Ovary (tissue), 3 donors: Measurements from ENCODE around the gene SHANK2.

Experiments used
- CTCF ChIP-seq, 3 donors: fragments of 450-650 bp in 2 of 3; fragments of 200-600 bp in 1 of 3; IDR thresholded peaks; one replicate each; pipeline versions ENCODE4 v1.5.1 to v1.8.0; 2016 to 2022; ENCODE audit warnings: antibody characterized with exemption in 3 of 3, mild to moderate bottlenecking in 1 of 3
- EP300 ChIP-seq: sonication (generic); formaldehyde crosslinking; IDR thresholded peaks from one replicate; pipeline ENCODE4 v1.6.1; 2017; ENCODE audit warnings: antibody characterized with exemption
- donor health status: DM: no; HTN: no; CAD: no.

GRCh38 chr11:71255800-71256479 is 3.6 kb upstream of the SHANK2 start:
- TF ChIP-seq EP300 (no peak), CTCF (IDR thresholded peaks at IDR 0.05) (no peak)
